VCaP (cell line): ENCODE results near the gene COG5.

Source experiments
- H3K27ac ChIP-seq: fragments of 450-650 bp; 2 replicates; pipeline ENCODE4 v1.5.1; 2017
- TF ChIP-seq, protein P1 (sequence below): fragments of 450-650 bp; conservative IDR thresholded peaks from 2 replicates; pipeline ENCODE4 v1.5.1; 2017; ENCODE audit warnings: mild to moderate bottlenecking, moderate library complexity

The COG5 gene

DNA sequence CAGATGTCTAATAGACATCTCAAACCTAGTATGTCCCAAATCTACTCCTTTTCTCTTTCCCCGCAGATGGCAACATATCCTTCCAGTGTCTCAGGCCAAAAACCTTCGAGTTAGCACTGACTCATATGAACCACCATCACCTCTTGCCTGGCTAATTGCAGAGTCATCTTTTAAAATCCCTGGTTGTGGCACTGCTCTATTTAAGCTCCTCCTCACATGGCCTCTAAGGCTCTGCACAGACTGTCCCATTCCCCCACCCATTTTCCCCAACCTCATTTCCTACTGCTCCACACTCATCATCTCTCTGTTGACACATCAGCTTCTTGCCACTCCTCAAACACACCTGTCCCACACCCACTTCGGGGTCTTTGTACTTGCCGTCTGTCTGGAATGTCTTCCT is 411.7 kb downstream of the COG5 start:
- H3K27ac ChIP-seq = no peak overlapping the region
- TF ChIP-seq, protein P1, sequence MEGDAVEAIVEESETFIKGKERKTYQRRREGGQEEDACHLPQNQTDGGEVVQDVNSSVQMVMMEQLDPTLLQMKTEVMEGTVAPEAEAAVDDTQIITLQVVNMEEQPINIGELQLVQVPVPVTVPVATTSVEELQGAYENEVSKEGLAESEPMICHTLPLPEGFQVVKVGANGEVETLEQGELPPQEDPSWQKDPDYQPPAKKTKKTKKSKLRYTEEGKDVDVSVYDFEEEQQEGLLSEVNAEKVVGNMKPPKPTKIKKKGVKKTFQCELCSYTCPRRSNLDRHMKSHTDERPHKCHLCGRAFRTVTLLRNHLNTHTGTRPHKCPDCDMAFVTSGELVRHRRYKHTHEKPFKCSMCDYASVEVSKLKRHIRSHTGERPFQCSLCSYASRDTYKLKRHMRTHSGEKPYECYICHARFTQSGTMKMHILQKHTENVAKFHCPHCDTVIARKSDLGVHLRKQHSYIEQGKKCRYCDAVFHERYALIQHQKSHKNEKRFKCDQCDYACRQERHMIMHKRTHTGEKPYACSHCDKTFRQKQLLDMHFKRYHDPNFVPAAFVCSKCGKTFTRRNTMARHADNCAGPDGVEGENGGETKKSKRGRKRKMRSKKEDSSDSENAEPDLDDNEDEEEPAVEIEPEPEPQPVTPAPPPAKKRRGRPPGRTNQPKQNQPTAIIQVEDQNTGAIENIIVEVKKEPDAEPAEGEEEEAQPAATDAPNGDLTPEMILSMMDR = no peak
